Testis (tissue), 3 donors: ENCODE measurements around the gene CYP4B1. TPM values are rescaled to one million over a fixed set of nuclear protein-coding genes. Genes with fewer than 3 reads are reported as not detected.

Source experiments
- DNase-seq: peaks from one replicate; pipeline ENCODE4 v3.0.0-alpha.2; 2019
- H3K27ac ChIP-seq, 2 donors: fragments of 200-600 bp; sonication (generic); one replicate each; pipeline ENCODE4 v1.5.1; 2019
- H3K27me3 ChIP-seq: fragments of 200-600 bp; sonication (generic); one replicate; pipeline ENCODE4 v1.5.1; 2019
- H3K36me3 ChIP-seq: fragments of 200-600 bp; sonication (generic); one replicate; pipeline ENCODE4 v1.5.1; 2017; ENCODE audit warnings: low read depth; ENCODE audit errors: missing control alignments
- H3K4me1 ChIP-seq: fragments of 200-600 bp; sonication (generic); one replicate; pipeline ENCODE4 v1.5.1; 2019
- H3K4me3 ChIP-seq, 2 donors: fragments of 200-600 bp; sonication (generic); one replicate each; pipeline ENCODE4 v1.5.1; 2017 to 2019
- H3K9me3 ChIP-seq: fragments of 200-600 bp; sonication (generic); one replicate; pipeline ENCODE4 v1.5.1; 2017
- POLR2A ChIP-seq: fragments of 450-650 bp; IDR thresholded peaks from one replicate; pipeline ENCODE4 v1.6.1; 2017; ENCODE audit warnings: antibody characterized with exemption, mild to moderate bottlenecking, moderate library complexity
- WGBS, 2 donors: methylation state at CpG; one replicate each; pipeline ENCODE4 v1.1.5; 2018; 5-methylcytosine and 5-hydroxymethylcytosine counted together
- intact Hi-C: fragments of 100-400 bp; cut with DNase I; formaldehyde crosslinking; loops from one replicate; pipeline ENCODE4 v1.15.1; 2023; ENCODE audit warnings: low total_unique reads
- polyA plus RNA-seq: library from polyadenylated mRNA; stranded (reverse); fragments of 350-450 nt; fragmentation: Illumina TruSeq; extraction: RNeasy Lipid Tissue Mini Kit (QIAGEN cat#74804); gene quantifications from one replicate; pipeline ENCODE4 v1.2.3, GENCODE V29; 2014; ENCODE audit warnings: low read depth, low replicate concordance; ENCODE audit not compliant: insufficient read depth
- total RNA-seq, 2 donors: library from RNA; depleted of rRNA; stranded (reverse); fragments of >200 nt; gene quantifications; one replicate each; pipeline ENCODE4 v1.2.3, GENCODE V29; 2016
- TF ChIP-seq, protein P1 (sequence below), 3 experiments: fragments of 450-650 bp in 2 of 3; fragments of 200-600 bp in 1 of 3; sonication (generic) in 1 of 3; IDR thresholded peaks; one replicate each; pipeline ENCODE4 v1.5.1; 2016 to 2019; ENCODE audit warnings: antibody characterized with exemption in 3 of 3, mild to moderate bottlenecking in 2 of 3, moderate library complexity in 1 of 3

The CYP4B1 gene
- total and polyA plus RNA-seq, 3 donors from 2014 or later: 2.1 to 6.1 (median 4.3) TPM

- no peak overlapping the region for H3K27ac ChIP-seq
- TF ChIP-seq, protein P1, sequence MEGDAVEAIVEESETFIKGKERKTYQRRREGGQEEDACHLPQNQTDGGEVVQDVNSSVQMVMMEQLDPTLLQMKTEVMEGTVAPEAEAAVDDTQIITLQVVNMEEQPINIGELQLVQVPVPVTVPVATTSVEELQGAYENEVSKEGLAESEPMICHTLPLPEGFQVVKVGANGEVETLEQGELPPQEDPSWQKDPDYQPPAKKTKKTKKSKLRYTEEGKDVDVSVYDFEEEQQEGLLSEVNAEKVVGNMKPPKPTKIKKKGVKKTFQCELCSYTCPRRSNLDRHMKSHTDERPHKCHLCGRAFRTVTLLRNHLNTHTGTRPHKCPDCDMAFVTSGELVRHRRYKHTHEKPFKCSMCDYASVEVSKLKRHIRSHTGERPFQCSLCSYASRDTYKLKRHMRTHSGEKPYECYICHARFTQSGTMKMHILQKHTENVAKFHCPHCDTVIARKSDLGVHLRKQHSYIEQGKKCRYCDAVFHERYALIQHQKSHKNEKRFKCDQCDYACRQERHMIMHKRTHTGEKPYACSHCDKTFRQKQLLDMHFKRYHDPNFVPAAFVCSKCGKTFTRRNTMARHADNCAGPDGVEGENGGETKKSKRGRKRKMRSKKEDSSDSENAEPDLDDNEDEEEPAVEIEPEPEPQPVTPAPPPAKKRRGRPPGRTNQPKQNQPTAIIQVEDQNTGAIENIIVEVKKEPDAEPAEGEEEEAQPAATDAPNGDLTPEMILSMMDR (IDR thresholded peaks at IDR 0.05): no peak
- TF ChIP-seq POLR2A: no peak
- H3K36me3 ChIP-seq: no peaks in the 10 kb centered on the region
- peaks cover 5% of the 10 kb centered on the region for H3K4me1 ChIP-seq
- no peak overlapping the region for H3K4me3 ChIP-seq
- H3K9me3 ChIP-seq: no peaks in the 10 kb centered on the region
- 83 to 85% methylated on average over 7 to 11 of the region's 11 CpGs for WGBS, 2 donors
- no peaks in the 10 kb centered on the region for H3K27me3 ChIP-seq
- intact Hi-C loops: no loop called here
- no peak for DNase-seq
Measured at GRCh38 chr1:46812065-46812963, 13.5 kb downstream of the CYP4B1 start.

DNA sequence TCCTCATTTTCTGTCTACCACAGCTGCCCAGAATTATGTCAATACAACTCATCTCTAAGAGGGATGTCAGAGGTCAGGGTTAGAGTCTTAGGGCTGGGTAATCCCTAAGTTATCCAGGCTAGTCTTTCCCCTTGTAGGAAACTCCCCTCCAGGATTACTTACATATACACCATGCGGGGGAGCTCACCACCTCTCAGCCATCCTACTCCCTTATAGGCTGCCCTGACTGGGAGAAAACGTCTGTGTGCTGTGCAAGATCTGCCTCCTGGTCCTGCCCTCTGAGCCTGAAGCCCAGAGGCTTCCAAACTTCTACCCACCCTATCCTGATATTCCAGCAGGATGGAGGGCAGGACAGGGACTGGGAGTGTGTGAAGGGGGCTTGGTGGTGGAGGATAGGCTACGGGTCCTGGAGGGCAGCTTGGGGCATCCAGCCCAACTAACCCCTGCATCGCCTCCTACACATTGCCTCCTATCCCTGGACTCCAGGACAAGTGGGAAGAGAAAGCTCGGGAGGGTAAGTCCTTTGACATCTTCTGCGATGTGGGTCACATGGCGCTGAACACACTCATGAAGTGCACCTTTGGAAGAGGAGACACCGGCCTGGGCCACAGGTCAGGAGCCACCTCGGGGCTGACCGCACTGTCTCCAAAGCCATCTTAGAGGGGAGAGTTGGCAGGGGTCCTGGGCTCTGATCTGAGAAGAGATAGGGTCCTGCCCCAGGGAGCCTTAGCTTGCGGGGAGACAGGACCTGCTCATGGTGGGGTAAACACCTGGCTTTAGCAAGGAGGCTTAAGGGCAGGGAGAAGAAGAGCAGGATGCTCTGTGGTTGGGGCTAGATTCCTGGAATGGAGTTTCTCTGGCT lies 14.4 kb downstream of the CYP4B1 start:
- Histone ChIP-seq H3K27ac (no peak overlapping the region), H3K36me3 (no peaks in the 10 kb centered on the region), H3K9me3 (no peaks in the 10 kb centered on the region), H3K4me3 (no peak overlapping the region), H3K27me3 (no peaks in the 10 kb centered on the region), H3K4me1 (no peaks in the 10 kb centered on the region)
- TF ChIP-seq, protein P1 (IDR thresholded peaks at IDR 0.05): no peak
- no peak for TF ChIP-seq POLR2A
- 87 to 95% methylated on average over 8 to 11 of the region's 11 CpGs for WGBS, 2 donors
- no peak for DNase-seq
- intact Hi-C loops: no loop called here

GRCh38 chr1:46813858-46814396 lies 15.1 kb downstream of the CYP4B1 start:
- no peaks in the 10 kb centered on the region for H3K4me1 ChIP-seq
- H3K27me3 ChIP-seq: no peaks in the 10 kb centered on the region
- intact Hi-C loops: no loop called here
- H3K4me3 ChIP-seq: no peak overlapping the region
- H3K36me3 ChIP-seq: no peaks in the 10 kb centered on the region
- TF ChIP-seq, protein P1 (IDR thresholded peaks at IDR 0.05): no peak
- no peak for TF ChIP-seq POLR2A
- no peak for DNase-seq
- H3K9me3 ChIP-seq: no peaks in the 10 kb centered on the region
- 94 to 100% methylated on average over 5 to 9 of the region's 9 CpGs for WGBS, 2 donors
- H3K27ac ChIP-seq: no peak overlapping the region

DNA sequence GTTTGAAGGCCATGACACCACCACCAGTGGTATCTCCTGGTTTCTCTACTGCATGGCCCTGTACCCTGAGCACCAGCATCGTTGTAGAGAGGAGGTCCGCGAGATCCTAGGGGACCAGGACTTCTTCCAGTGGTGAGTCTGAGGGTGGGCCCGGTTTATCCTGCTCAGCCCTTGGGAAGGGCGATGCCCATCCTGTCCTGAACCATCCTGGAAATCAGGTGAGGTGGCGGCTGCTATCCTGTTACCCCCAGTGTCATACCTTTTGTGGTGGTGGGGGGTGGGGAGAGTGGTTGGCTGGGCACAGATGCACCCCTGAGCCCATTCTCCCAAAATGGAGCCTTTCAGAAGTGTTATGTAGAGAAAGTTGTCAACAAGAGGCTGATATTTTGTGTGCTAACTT lies 16.3 kb downstream of the CYP4B1 start:
- no peak for TF ChIP-seq POLR2A
- TF ChIP-seq, protein P1 (IDR thresholded peaks at IDR 0.05): no peak
- H3K4me3 ChIP-seq: no peak overlapping the region
- no peak overlapping the region for H3K27ac ChIP-seq
- no peaks in the 10 kb centered on the region for H3K9me3 ChIP-seq
- DNase-seq: no peak
- intact Hi-C loops: no loop called here
- no peaks in the 10 kb centered on the region for H3K27me3 ChIP-seq
- WGBS, 2 donors: 85 to 87% methylated on average over 4 to 6 of the region's 6 CpGs
- H3K4me1 ChIP-seq: no peaks in the 10 kb centered on the region
- no peaks in the 10 kb centered on the region for H3K36me3 ChIP-seq
